GM19372 (cell line): ENCODE data around the gene ABCF2.
A peak's percentile ranks its signal among the peaks of the same experiment; 100 is the strongest.

ENCODE experiments used
- ATAC-seq: cut with Tn5 transposase; IDR thresholded peaks from one replicate; pipeline ENCODE4 v1.9.1; 2021; ENCODE audit warnings: mild to moderate bottlenecking, low read depth, moderate library complexity; ENCODE audit not compliant: unreplicated experiment

Gene ABCF2

DNA sequence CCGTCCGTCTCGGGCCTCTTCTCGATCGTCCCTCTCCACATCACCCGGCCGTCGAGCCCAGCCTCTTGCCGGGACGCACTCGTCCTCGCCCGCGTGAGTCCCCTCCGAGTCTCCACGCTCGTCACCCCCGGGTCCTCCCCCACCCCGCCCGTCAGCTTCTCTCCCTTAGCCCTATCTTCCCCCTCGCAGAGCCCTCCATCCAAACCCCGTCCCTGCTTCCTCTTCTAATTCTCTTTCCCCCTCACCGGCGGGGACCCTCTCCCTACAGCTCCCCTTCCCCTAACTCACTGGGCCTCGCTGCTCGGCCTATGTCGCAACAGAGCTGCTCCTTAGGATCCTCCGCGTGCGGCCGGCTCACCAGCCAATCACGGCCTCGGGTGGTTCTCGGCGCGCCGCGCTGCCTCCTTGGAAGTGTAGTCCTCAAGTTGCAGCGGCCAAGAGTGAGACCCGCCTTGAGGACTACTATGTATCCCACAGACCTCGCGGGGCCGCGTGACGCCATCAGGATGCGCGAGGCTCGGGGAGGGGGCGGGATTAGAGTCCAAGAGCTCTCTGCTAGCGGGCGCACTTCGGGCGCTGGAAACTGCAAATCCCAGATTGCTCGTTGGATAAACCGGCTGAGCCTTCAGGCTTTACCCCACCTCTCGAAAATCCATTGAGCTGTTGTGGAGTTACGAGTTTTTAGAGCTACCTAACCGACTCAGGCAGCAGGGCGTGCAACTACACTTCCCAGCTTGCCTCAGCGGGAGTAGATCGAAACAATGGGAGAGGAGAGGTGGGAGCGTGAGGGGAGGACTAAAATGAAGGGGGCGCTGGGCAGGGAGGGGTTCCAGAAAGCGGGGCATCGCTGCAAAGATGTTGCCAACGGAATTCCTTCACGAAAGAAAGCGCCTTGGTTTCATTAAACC lies at the start of gene ABCF2:
ABCF2 (minus strand) TSS at position 331 of the 908 bp plus-strand sequence. CDS start 747 bp downstream, outside the sequence.
- ATAC-seq: peak; percentile 100

GRCh38 chr7:151275813-151276577 lies 49.0 kb upstream of the ABCF2 start:
- no peak for ATAC-seq

- no peak for ATAC-seq
Measured at GRCh38 chr7:151274936-151275812, 48.2 kb upstream of the ABCF2 start.

GRCh38 chr7:151274396-151274795 lies 47.4 kb upstream of the ABCF2 start:
- no peak for ATAC-seq

GRCh38 chr7:151273651-151274390 lies 46.8 kb upstream of the ABCF2 start:
- ATAC-seq: no peak

DNA sequence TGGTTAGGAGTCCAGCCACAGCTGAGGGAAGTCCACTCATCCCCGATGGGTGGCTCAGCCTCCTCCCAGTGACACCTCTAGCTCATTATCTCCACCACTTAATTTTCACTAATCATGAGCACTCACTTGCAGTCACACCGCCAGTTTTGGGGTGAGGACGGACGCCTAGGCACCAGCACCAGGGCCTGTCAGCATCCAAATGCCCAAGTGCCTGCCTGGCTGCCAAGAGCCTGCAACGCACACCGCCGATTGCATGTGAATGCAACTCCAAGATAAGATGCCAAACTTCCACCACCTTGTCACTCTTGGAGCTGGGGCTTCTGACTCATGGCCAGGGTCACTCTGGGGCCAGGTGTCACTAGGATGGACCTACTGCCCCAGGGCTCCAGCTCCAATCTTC lies 45.9 kb upstream of the ABCF2 start:
- ATAC-seq: no peak

DNA sequence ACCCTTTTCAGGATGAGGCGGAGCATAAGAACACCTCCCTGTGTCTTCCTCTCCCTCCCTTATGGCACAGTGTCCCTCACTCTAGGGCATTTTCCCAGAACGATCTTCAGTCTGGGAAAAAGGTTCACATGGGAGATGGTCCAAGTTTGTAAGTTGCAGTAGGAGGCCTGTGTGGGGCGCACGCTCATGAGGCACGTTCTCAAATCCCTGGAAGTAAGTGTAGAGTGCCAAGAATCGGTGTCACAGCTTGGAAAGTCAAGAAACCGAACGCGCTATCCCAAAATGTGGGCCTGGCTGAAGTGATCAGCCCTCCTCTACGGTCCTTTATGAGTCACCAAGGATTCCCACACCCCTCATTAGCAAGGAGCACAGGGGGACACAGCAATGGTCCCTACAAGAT lies 45.4 kb upstream of the ABCF2 start:
- ATAC-seq: no peak

DNA sequence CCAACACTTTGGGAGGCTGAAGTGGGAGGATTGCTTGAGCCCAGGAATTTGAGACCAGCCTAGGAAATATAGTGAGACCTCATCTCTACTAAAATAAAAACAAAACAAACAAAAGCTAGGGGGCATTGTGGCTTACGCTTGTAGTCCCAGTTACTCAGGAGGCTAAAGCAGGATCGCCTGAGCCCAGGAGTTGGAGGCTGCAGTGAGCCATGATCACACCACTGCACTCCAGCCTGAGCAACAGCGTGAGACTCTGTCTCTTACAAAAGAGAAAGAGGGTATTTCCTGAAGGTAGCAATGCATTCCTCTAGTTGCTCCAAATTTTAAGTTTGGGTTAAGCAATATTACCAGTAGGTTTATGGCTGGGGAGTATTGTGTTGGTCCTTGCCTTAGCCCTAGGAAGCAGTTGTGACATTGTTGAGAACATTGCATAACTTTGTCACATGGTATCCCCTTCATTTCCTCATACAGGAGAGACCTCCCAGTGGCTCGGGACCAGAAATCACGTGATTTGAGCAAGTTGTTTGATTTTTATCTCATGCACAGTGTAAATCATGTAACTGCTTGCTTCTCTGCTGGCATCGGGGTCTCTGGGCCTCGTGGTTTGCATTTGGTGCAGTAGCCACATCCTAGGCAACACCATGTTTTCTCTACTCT lies 44.8 kb upstream of the ABCF2 start:
- no peak for ATAC-seq

- ATAC-seq: no peak
Measured at GRCh38 chr7:151269511-151269910, 42.5 kb upstream of the ABCF2 start.

GRCh38 chr7:151265351-151265931 lies 38.4 kb upstream of the ABCF2 start:
- no peak for ATAC-seq

DNA sequence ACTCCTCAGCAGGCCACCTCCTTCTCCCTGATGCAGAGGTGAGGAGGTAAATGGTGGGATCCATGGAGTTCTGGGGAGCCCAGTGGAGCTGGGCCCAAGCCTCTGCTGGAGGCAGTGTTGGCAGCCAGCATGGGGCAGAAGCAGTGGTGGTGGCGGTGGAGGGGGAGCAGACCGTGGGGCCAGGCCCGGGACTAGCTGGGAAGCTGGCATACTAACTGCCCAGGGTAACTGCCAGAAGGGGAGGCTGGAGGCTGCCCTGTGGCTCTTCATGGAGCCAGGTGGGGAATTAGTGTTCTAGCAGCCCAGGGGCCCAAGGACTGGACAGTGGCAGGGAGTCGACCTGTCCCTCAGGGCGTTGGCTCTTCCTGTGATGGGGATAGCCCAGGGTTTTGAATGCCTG lies 37.6 kb upstream of the ABCF2 start:
- ATAC-seq: no peak

GRCh38 chr7:151261529-151261928 lies 34.5 kb upstream of the ABCF2 start:
- ATAC-seq: no peak

GRCh38 chr7:151260883-151261282 lies 33.9 kb upstream of the ABCF2 start:
- ATAC-seq: no peak

- ATAC-seq: no peak
Measured at GRCh38 chr7:151260471-151260870, 33.5 kb upstream of the ABCF2 start.

GRCh38 chr7:151257990-151258389 lies 31.0 kb upstream of the ABCF2 start:
- ATAC-seq: no peak

DNA sequence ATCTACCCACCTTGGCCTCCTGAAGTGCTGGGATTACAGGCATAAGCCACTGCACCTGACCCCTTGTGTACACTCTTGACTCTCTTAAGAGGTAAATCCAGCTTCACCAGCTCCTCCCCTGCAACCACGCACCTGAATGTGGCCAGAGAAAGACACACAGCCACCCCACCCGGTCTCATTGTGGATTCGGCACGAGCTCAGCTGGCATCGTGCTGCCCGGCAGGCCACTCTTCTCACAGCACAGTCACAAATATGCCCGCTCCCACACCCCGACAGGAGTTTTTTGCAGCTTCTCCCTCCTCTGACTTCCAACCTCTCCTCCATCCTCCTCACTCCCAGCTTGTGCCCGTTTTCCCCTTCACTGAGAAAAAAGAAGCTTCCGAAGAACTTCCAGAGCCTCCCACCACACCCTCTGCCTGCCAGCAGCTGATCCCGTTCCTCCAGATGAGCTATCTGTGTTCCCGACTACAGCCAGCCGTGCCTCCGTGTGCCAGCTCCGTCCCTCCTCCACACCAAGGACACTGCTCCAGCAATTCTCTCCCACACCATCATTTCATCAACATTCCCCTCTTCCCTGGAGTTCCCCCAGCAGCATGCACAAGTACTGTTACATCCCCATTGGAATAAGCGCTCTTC lies 29.5 kb upstream of the ABCF2 start:
- no peak for ATAC-seq

GRCh38 chr7:151255390-151255789 lies 28.4 kb upstream of the ABCF2 start:
- ATAC-seq: no peak

GRCh38 chr7:151254851-151255250 lies 27.8 kb upstream of the ABCF2 start:
- no peak for ATAC-seq

DNA sequence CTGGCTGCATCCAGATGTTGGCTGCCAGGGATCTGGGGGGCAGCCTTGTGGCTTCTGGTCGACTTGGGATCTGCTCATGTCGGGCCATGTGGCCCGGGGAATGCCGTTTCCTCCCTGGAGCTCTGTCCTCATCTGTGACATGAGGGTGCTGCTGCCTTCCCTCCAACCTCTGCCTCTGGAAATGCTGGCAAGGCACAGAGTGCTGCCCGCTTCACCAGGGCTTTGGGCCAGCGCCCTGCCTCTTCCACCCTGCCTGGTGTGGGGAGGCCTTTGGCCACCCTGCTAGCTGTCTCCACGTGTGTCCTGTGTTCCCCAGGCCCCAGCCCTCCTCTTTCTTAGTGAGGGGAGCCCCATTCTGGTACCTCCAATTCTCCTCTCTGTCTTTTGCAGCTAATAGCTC lies 27.3 kb upstream of the ABCF2 start:
- no peak for ATAC-seq
